OCI-LY1 (cell line): ENCODE results near the gene ACOD1.

ENCODE experiments used
- EZH2 ChIP-seq: fragments of 200-600 bp; sonication (generic), shearing (Covaris generic); IDR thresholded peaks from 2 replicates; pipeline ENCODE4 v1.8.0; 2017; ENCODE audit warnings: borderline replicate concordance, mixed run types, mild to moderate bottlenecking, antibody characterized with exemption, low read length, moderate library complexity, mixed read lengths
- TF ChIP-seq, protein P1 (sequence below): fragments of 200-600 bp; sonication (generic), shearing (Covaris generic); IDR thresholded peaks from 2 replicates; pipeline ENCODE4 v1.5.1; 2017; ENCODE audit warnings: mild to moderate bottlenecking, antibody characterized with exemption, low read length, moderate library complexity, mixed read lengths

- no peak for TF ChIP-seq EZH2
- TF ChIP-seq, protein P1, sequence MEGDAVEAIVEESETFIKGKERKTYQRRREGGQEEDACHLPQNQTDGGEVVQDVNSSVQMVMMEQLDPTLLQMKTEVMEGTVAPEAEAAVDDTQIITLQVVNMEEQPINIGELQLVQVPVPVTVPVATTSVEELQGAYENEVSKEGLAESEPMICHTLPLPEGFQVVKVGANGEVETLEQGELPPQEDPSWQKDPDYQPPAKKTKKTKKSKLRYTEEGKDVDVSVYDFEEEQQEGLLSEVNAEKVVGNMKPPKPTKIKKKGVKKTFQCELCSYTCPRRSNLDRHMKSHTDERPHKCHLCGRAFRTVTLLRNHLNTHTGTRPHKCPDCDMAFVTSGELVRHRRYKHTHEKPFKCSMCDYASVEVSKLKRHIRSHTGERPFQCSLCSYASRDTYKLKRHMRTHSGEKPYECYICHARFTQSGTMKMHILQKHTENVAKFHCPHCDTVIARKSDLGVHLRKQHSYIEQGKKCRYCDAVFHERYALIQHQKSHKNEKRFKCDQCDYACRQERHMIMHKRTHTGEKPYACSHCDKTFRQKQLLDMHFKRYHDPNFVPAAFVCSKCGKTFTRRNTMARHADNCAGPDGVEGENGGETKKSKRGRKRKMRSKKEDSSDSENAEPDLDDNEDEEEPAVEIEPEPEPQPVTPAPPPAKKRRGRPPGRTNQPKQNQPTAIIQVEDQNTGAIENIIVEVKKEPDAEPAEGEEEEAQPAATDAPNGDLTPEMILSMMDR: no peak
Measured at GRCh38 chr13:76917095-76917494, 31.2 kb upstream of the ACOD1 start.
